Trophoblast cell (in vitro differentiated cells and primary cell): Measurements from ENCODE around the gene ARHGEF26.

ENCODE experiments used
- DNase-seq, 2 donors: peaks; one replicate each; pipeline ENCODE4 v3.0.0-alpha.2; 2016
- H2AFZ ChIP-seq: 2 replicates; pipeline ENCODE4 v1.6.1; 2013; ENCODE audit warnings: low read length, moderate library complexity, mild to moderate bottlenecking; ENCODE audit not compliant: insufficient read depth, poor library complexity
- H2AK5ac ChIP-seq: 2 replicates; pipeline ENCODE4 v1.6.1; 2013; ENCODE audit warnings: mild to moderate bottlenecking, low read length
- H2BK120ac ChIP-seq: 2 replicates; pipeline ENCODE4 v1.6.1; 2013; ENCODE audit warnings: low read length, mild to moderate bottlenecking, moderate library complexity; ENCODE audit not compliant: insufficient read depth, poor library complexity
- H2BK12ac ChIP-seq: 2 replicates; pipeline ENCODE4 v1.6.1; 2013; ENCODE audit warnings: mild to moderate bottlenecking, low read length, moderate library complexity
- H2BK5ac ChIP-seq: 2 replicates; pipeline ENCODE4 v1.6.1; 2013; ENCODE audit warnings: low read length, low read depth, moderate library complexity, mild to moderate bottlenecking; ENCODE audit not compliant: poor library complexity
- H3K14ac ChIP-seq: 2 replicates; pipeline ENCODE4 v1.6.1; 2013; ENCODE audit warnings: mild to moderate bottlenecking, low read length
- H3K18ac ChIP-seq: 2 replicates; pipeline ENCODE4 v1.6.1; 2013; ENCODE audit warnings: mild to moderate bottlenecking, low read length
- H3K23ac ChIP-seq: 2 replicates; pipeline ENCODE4 v1.6.1; 2013; ENCODE audit warnings: low read length
- H3K27ac ChIP-seq: 2 replicates; pipeline ENCODE4 v1.5.1; 2013; ENCODE audit warnings: low read depth, mild to moderate bottlenecking, inconsistent platforms, low read length, moderate library complexity
- H3K27me3 ChIP-seq: 2 replicates; pipeline ENCODE4 v1.6.1; 2013; ENCODE audit warnings: inconsistent platforms, mild to moderate bottlenecking, low read length, moderate library complexity; ENCODE audit not compliant: insufficient read depth
- H3K36me3 ChIP-seq, 2 experiments: 1 replicate in 1 of 2; 2 replicates in 1 of 2; pipeline ENCODE4 v1.6.1; 2013; ENCODE audit warnings: low read length in 2 of 2, mild to moderate bottlenecking in 2 of 2, moderate library complexity in 1 of 2; ENCODE audit not compliant: insufficient read depth in 2 of 2, control insufficient read depth in 1 of 2
- H3K4ac ChIP-seq: 2 replicates; pipeline ENCODE4 v1.6.1; 2013; ENCODE audit warnings: low read depth, mild to moderate bottlenecking, low read length, moderate library complexity
- H3K4me1 ChIP-seq, 2 experiments: 1 replicate in 1 of 2; 2 replicates in 1 of 2; pipeline ENCODE4 v1.6.1; 2013; ENCODE audit warnings: low read length in 2 of 2, mild to moderate bottlenecking in 2 of 2, moderate library complexity in 1 of 2; ENCODE audit not compliant: insufficient read depth in 2 of 2, control insufficient read depth in 1 of 2
- H3K4me2 ChIP-seq: 2 replicates; pipeline ENCODE4 v1.6.1; 2013; ENCODE audit warnings: inconsistent platforms, mild to moderate bottlenecking, low read length, moderate library complexity
- H3K4me3 ChIP-seq: 2 replicates; pipeline ENCODE4 v1.5.1; 2013; ENCODE audit warnings: mild to moderate bottlenecking, low read depth, low read length, inconsistent platforms
- H3K79me1 ChIP-seq: one replicate; pipeline ENCODE4 v1.6.1; 2013; ENCODE audit warnings: low read length
- H3K79me2 ChIP-seq: 2 replicates; pipeline ENCODE4 v1.6.1; 2013; ENCODE audit warnings: low read length, mild to moderate bottlenecking; ENCODE audit not compliant: control insufficient read depth, insufficient read depth, poor library complexity
- H3K9ac ChIP-seq: 2 replicates; pipeline ENCODE4 v1.6.1; 2013; ENCODE audit warnings: mild to moderate bottlenecking, low read length
- H3K9me3 ChIP-seq: 2 replicates; pipeline ENCODE4 v1.6.1; 2013; ENCODE audit warnings: low read depth, mild to moderate bottlenecking, control low read depth, inconsistent platforms, low read length; ENCODE audit not compliant: insufficient read depth
- H4K12ac ChIP-seq: 2 replicates; pipeline ENCODE4 v1.6.1; 2013; ENCODE audit warnings: low read depth, mild to moderate bottlenecking, low read length, moderate library complexity
- H4K8ac ChIP-seq: 2 replicates; pipeline ENCODE4 v1.6.1; 2013; ENCODE audit warnings: low read depth, mild to moderate bottlenecking, low read length, moderate library complexity
- H4K91ac ChIP-seq: one replicate; pipeline ENCODE4 v1.6.1; 2013; ENCODE audit warnings: low read depth, mild to moderate bottlenecking, low read length, moderate library complexity
- WGBS: extraction: QIAGEN DNeasy Blood & Tissue Kit; methylation state at CpG from one replicate; pipeline ENCODE4 v1.1.7; 2013; ENCODE audit warnings: missing lambda C conversion rate; ENCODE audit not compliant: insufficient read length, insufficient coverage; ENCODE audit errors: extremely low coverage; 5-methylcytosine and 5-hydroxymethylcytosine counted together

Gene ARHGEF26

GRCh38 chr3:154089421-154090420 is 31.5 kb upstream of the ARHGEF26 start:
- Histone ChIP-seq H2BK120ac (peak overlapping the region; percentile 70), H3K4ac (no peak overlapping the region), H3K18ac (no peak overlapping the region), H3K4me1 (peaks cover 9 to 10% of the 10 kb centered on the region in 2 experiments), H3K27ac (peak overlapping the region; percentile 22), H3K79me2 (peaks cover 1% of the 10 kb centered on the region), H3K9ac (no peak overlapping the region), H3K36me3 (no peaks in the 10 kb centered on the region), H4K8ac (no peak overlapping the region), H3K27me3 (no peaks in the 10 kb centered on the region), H3K4me3 (no peak overlapping the region), H3K4me2 (peak overlapping the region; percentile 21), H2AFZ (no peak overlapping the region), H3K23ac (no peak overlapping the region), H2BK12ac (peak overlapping the region; percentile 56), H4K91ac (peak overlapping the region; percentile 55), H2AK5ac (no peak overlapping the region), H3K14ac (peak overlapping the region; percentile 25), H4K12ac (no peak overlapping the region), H3K79me1 (peaks cover 5% of the 10 kb centered on the region), H2BK5ac (no peak overlapping the region), H3K9me3 (no peaks in the 10 kb centered on the region)
- DNase-seq, result peak; percentile 61 to 93
- WGBS, result no CpG with 5 or more reads among the region's 14 CpGs

GRCh38 chr3:154094051-154094450 is 27.1 kb upstream of the ARHGEF26 start:
- Histone ChIP-seq H4K8ac (no peak overlapping the region), H2AK5ac (no peak overlapping the region), H3K4me2 (no peak overlapping the region), H2BK12ac (no peak overlapping the region), H3K79me2 (peaks cover 1% of the 10 kb centered on the region), H3K23ac (no peak overlapping the region), H2BK120ac (no peak overlapping the region), H4K91ac (no peak overlapping the region), H3K4me1 (peaks cover 7 to 8% of the 10 kb centered on the region in 2 experiments), H3K18ac (no peak overlapping the region), H3K14ac (no peak overlapping the region), H3K9me3 (no peaks in the 10 kb centered on the region), H2BK5ac (no peak overlapping the region), H3K4me3 (no peak overlapping the region), H3K27ac (no peak overlapping the region), H3K27me3 (no peaks in the 10 kb centered on the region), H4K12ac (no peak overlapping the region), H3K9ac (no peak overlapping the region), H3K4ac (no peak overlapping the region), H3K79me1 (peaks cover 4% of the 10 kb centered on the region), H2AFZ (no peak overlapping the region), H3K36me3 (no peaks in the 10 kb centered on the region)
- DNase-seq, result no peak
- no CpG with 5 or more reads among the region's 7 CpGs for WGBS

- H3K9ac ChIP-seq, result no peak overlapping the region
- H3K18ac ChIP-seq, result no peak overlapping the region
- H3K27ac ChIP-seq, result no peak overlapping the region
- no peaks in the 10 kb centered on the region for H3K36me3 ChIP-seq
- H3K79me1 ChIP-seq, result no peaks in the 10 kb centered on the region
- no peak overlapping the region for H2BK12ac ChIP-seq
- no peak overlapping the region for H3K23ac ChIP-seq
- no peaks in the 10 kb centered on the region for H3K4me1 ChIP-seq
- peak in 1 of 2 donors; percentile 16 for DNase-seq
- no peak overlapping the region for H2AK5ac ChIP-seq
- no peak overlapping the region for H2AFZ ChIP-seq
- no peaks in the 10 kb centered on the region for H3K79me2 ChIP-seq
- H3K4me3 ChIP-seq, result no peak overlapping the region
- H4K8ac ChIP-seq, result no peak overlapping the region
- no peak overlapping the region for H4K91ac ChIP-seq
- H3K9me3 ChIP-seq, result no peaks in the 10 kb centered on the region
- no peak overlapping the region for H4K12ac ChIP-seq
- H2BK120ac ChIP-seq, result no peak overlapping the region
- no peaks in the 10 kb centered on the region for H3K27me3 ChIP-seq
- no peak overlapping the region for H2BK5ac ChIP-seq
- WGBS, result no CpG with 5 or more reads among the region's 3 CpGs
- no peak overlapping the region for H3K4me2 ChIP-seq
- H3K4ac ChIP-seq, result no peak overlapping the region
- H3K14ac ChIP-seq, result no peak overlapping the region
Measured at GRCh38 chr3:154095832-154096421, 25.3 kb upstream of the ARHGEF26 start.

GRCh38 chr3:154098376-154098775 is 22.8 kb upstream of the ARHGEF26 start:
- H3K79me2 ChIP-seq, result no peaks in the 10 kb centered on the region
- H3K9me3 ChIP-seq, result no peaks in the 10 kb centered on the region
- H3K23ac ChIP-seq, result no peak overlapping the region
- DNase-seq, result no peak
- H2BK12ac ChIP-seq, result no peak overlapping the region
- no peak overlapping the region for H2BK120ac ChIP-seq
- no peak overlapping the region for H2AK5ac ChIP-seq
- H3K18ac ChIP-seq, result no peak overlapping the region
- H3K4me2 ChIP-seq, result no peak overlapping the region
- H3K4ac ChIP-seq, result no peak overlapping the region
- no peaks in the 10 kb centered on the region for H3K27me3 ChIP-seq
- H3K14ac ChIP-seq, result no peak overlapping the region
- H2AFZ ChIP-seq, result no peak overlapping the region
- H4K91ac ChIP-seq, result no peak overlapping the region
- H3K27ac ChIP-seq, result no peak overlapping the region
- H2BK5ac ChIP-seq, result no peak overlapping the region
- no peak overlapping the region for H4K12ac ChIP-seq
- H3K4me3 ChIP-seq, result no peak overlapping the region
- no peak overlapping the region for H4K8ac ChIP-seq
- no peaks in the 10 kb centered on the region for H3K79me1 ChIP-seq
- H3K9ac ChIP-seq, result no peak overlapping the region
- H3K36me3 ChIP-seq, result no peaks in the 10 kb centered on the region
- H3K4me1 ChIP-seq, result no peaks in the 10 kb centered on the region
- WGBS, result no CpG with 5 or more reads among the region's 2 CpGs
